OCI-LY7 (cell line): ENCODE measurements around the gene TLE5. TPM values are rescaled to one million over a fixed set of nuclear protein-coding genes. Genes with fewer than 3 reads are reported as not detected.

Experiments
- BruUV-seq: library from RNA; stranded (reverse); fragments of 400-500 nt; replicated peaks from 2 replicates; lab custom pipeline; 2021; lab: Mats Ljungman, UMichigan
- CTCF ChIA-PET: fragments of 300-600 bp; sonication (Branson Sonifier 250); formaldehyde crosslinking; loops from one replicate; lab custom pipeline; 2022; ENCODE audit warnings: antibody characterized with exemption; ENCODE audit not compliant: unreplicated experiment; lab: Charles Lee
- POLR2A ChIA-PET: fragments of 300-600 bp; sonication (Branson Sonifier 250); formaldehyde crosslinking; loops from one replicate; lab custom pipeline; 2022; ENCODE audit warnings: antibody characterized with exemption; lab: Charles Lee
- DNase-seq: peaks from one replicate; pipeline ENCODE4 v3.0.0-alpha.2; 2015; ENCODE audit warnings: low spot score
- H2AFZ ChIP-seq: fragments of 200-600 bp; sonication (generic), shearing (Covaris generic); 2 replicates; pipeline ENCODE4 v1.6.1; 2014; ENCODE audit warnings: mild to moderate bottlenecking, antibody characterized with exemption, low read length, moderate library complexity
- H3K27ac ChIP-seq: fragments of 200-600 bp; sonication (generic); 2 replicates; pipeline ENCODE4 v1.5.1; 2014; ENCODE audit warnings: mixed run types, low read depth, mild to moderate bottlenecking, moderate library complexity, low read length, inconsistent platforms; ENCODE audit not compliant: poor library complexity, severe bottlenecking
- H3K36me3 ChIP-seq: fragments of 200-600 bp; sonication (generic); 2 replicates; pipeline ENCODE4 v1.6.1; 2014; ENCODE audit warnings: mild to moderate bottlenecking, antibody characterized with exemption, low read length, moderate library complexity, mixed read lengths; ENCODE audit not compliant: insufficient read depth
- H3K4me1 ChIP-seq: fragments of 200-600 bp; sonication (generic); 2 replicates; pipeline ENCODE4 v1.5.1; 2014; ENCODE audit warnings: mild to moderate bottlenecking, low read length; ENCODE audit not compliant: insufficient read depth, poor library complexity, severe bottlenecking
- H3K4me2 ChIP-seq: fragments of 200-600 bp; sonication (generic); 2 replicates; pipeline ENCODE4 v1.6.1; 2014; ENCODE audit warnings: mild to moderate bottlenecking, low read length
- H3K4me3 ChIP-seq: fragments of 200-600 bp; sonication (generic); 2 replicates; pipeline ENCODE4 v1.5.1; 2014; ENCODE audit warnings: mild to moderate bottlenecking, low read depth, low read length; ENCODE audit not compliant: poor library complexity, severe bottlenecking
- H3K79me2 ChIP-seq: fragments of 200-600 bp; sonication (generic); 2 replicates; pipeline ENCODE4 v1.6.1; 2016; ENCODE audit warnings: low read depth, mild to moderate bottlenecking, low read length, moderate library complexity, mixed read lengths; ENCODE audit not compliant: insufficient read depth
- H3K9me2 ChIP-seq: fragments of 200-600 bp; sonication (generic); 2 replicates; pipeline ENCODE4 v1.6.1; 2016; ENCODE audit warnings: mild to moderate bottlenecking, low read length, mixed read lengths; ENCODE audit not compliant: insufficient read depth
- H3K9me3 ChIP-seq: fragments of 200-600 bp; sonication (generic); 2 replicates; pipeline ENCODE4 v1.6.1; 2014; ENCODE audit warnings: mild to moderate bottlenecking, mixed run types, low read length, mixed read lengths
- H4K20me1 ChIP-seq: fragments of 200-600 bp; sonication (generic); 2 replicates; pipeline ENCODE4 v1.6.1; 2014; ENCODE audit warnings: mild to moderate bottlenecking, antibody characterized with exemption, low read length, moderate library complexity, mixed read lengths; ENCODE audit not compliant: insufficient read depth
- EZH2phosphoT487 ChIP-seq: fragments of 200-600 bp; sonication (generic); IDR thresholded peaks from 2 replicates; pipeline ENCODE4 v1.6.1; 2018; ENCODE audit warnings: low read depth, borderline replicate concordance, mild to moderate bottlenecking, mixed run types, antibody characterized with exemption, low read length, moderate library complexity, mixed read lengths
- intact Hi-C: fragments of 100-400 bp; cut with micrococcal nuclease; formaldehyde crosslinking; loops from one replicate; pipeline ENCODE4 v1.10.0; 2022; ENCODE audit not compliant: unreplicated experiment
- total RNA-seq, 2 experiments: library from RNA; depleted of rRNA in 1 of 2; stranded (reverse); fragments of >200 nt in 1 of 2; shearing (Covaris generic) in 1 of 2; gene quantifications; 2 replicates each; pipeline ENCODE4 v1.2.3, GENCODE V29; 2014 to 2022
- TF ChIP-seq, protein P1 (sequence below): fragments of 200-600 bp; sonication (generic); conservative IDR thresholded peaks from 2 replicates; pipeline ENCODE4 v1.5.1; 2014; ENCODE audit warnings: mild to moderate bottlenecking, antibody characterized with exemption, low read length, moderate library complexity, mixed read lengths

TLE5 gene
- total RNA-seq, 2 experiments from 2014 or later: 376 to 424 TPM

DNA sequence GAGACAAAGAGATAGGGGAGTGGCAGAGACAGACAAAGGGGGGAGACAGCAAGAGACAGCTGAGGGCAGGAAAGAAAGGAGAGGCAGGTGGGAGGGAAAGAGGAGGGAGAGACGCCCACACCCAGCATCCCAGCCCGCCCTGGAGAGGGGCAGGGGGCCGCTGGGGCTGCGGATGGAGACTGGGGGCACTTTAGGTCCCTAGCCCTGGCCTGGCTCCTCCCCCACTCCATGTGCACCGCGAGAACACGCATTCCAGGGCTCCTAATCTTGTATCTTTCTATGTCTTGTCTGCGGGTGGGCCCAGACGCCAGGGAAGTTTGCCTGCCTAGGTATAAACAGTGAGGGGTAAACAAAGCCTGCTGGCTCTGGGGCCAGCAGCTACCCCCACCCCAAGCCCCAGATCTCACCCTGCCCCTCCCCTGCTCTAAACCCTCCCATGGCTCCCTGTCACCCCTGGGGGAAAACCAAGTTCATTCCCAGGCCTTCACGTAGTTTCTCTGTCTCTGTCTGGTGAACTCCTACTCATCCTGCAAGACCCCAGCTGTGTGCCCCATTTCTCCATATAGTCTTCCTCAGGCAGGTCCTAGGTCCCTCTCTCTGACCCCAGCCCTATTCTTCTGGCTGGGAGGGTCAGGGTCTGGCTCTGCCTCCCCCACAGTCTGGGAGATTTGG is 5.7 kb downstream of the TLE5 start:
- Histone ChIP-seq H2AFZ (no peak overlapping the region), H3K9me2 (no peaks in the 10 kb centered on the region), H3K4me2 (no peak overlapping the region), H3K4me3 (no peak overlapping the region), H4K20me1 (peaks cover 4% of the 10 kb centered on the region; the same call in 1 of the 2 replicates), H3K27ac (no peak overlapping the region), H3K36me3 (peaks cover 89% of the 10 kb centered on the region), H3K79me2 (peaks cover 33% of the 10 kb centered on the region; the same call in 1 of the 2 replicates), H3K9me3 (no peaks in the 10 kb centered on the region), H3K4me1 (peaks cover 16% of the 10 kb centered on the region)
- ChIA-PET POLR2A (no interaction called here), CTCF (no interaction called here)
- no peak for TF ChIP-seq EZH2phosphoT487
- TF ChIP-seq, protein P1, sequence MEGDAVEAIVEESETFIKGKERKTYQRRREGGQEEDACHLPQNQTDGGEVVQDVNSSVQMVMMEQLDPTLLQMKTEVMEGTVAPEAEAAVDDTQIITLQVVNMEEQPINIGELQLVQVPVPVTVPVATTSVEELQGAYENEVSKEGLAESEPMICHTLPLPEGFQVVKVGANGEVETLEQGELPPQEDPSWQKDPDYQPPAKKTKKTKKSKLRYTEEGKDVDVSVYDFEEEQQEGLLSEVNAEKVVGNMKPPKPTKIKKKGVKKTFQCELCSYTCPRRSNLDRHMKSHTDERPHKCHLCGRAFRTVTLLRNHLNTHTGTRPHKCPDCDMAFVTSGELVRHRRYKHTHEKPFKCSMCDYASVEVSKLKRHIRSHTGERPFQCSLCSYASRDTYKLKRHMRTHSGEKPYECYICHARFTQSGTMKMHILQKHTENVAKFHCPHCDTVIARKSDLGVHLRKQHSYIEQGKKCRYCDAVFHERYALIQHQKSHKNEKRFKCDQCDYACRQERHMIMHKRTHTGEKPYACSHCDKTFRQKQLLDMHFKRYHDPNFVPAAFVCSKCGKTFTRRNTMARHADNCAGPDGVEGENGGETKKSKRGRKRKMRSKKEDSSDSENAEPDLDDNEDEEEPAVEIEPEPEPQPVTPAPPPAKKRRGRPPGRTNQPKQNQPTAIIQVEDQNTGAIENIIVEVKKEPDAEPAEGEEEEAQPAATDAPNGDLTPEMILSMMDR: no peak
- DNase-seq: no peak
- no TSS peak for BruUV-seq
- intact Hi-C loops: no loop called here

DNA sequence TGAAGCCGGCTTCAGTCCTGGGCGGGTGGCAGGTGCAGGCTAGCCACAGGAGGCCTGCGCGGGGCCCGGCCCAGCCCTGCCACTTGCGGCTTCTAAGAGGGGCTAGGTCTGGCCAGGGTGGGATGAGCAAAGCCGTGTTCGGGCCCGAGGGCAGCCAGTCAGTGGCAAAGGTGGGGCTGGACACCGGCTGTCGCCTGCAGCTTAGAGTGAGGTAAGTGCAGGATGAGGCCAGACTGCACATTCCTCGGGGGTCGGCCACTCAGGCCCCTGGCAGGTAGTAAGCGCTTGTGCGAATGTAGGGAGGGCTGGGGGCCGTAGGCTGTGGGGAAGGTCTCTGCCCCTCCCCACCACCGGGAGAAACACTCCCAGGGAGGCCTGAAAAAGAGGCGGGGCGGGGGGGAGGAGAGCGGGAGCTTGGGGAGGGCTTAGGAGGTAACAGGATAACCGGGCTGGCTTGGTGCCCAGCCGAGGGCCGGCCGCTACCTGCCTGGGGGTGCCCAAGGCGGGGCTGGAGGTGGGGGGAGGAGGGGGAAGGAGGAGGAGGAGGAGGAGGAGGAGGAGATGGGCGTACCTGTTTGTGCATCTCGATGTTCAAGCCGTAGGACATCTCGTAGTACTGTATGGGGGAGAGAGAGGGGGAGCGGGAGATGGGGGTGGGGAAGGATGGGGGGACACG is 6.4 kb downstream of the TLE5 start:
- intact Hi-C loops: no loop called here
- ChIA-PET POLR2A (no interaction called here), CTCF (no interaction called here)
- peaks cover 4% of the 10 kb centered on the region; the same call in 1 of the 2 replicates for H4K20me1 ChIP-seq
- no peak for TF ChIP-seq EZH2phosphoT487
- TF ChIP-seq, protein P1: no peak
- no peak overlapping the region for H3K4me2 ChIP-seq
- H3K4me3 ChIP-seq: no peak overlapping the region
- H3K4me1 ChIP-seq: peaks cover 13% of the 10 kb centered on the region
- no peak for DNase-seq
- H3K9me3 ChIP-seq: no peaks in the 10 kb centered on the region
- peaks cover 31% of the 10 kb centered on the region; the same call in 1 of the 2 replicates for H3K79me2 ChIP-seq
- H3K9me2 ChIP-seq: no peaks in the 10 kb centered on the region
- BruUV-seq: no TSS peak
- peaks cover 87% of the 10 kb centered on the region for H3K36me3 ChIP-seq
- no peak overlapping the region for H3K27ac ChIP-seq
- no peak overlapping the region for H2AFZ ChIP-seq
